ENCODE results near the gene PRKAG2. TPM values are rescaled to one million over a fixed set of nuclear protein-coding genes. Genes with fewer than 3 reads are reported as not detected.

Gene PRKAG2
- total and polyA plus RNA-seq, 2 of the 13 experiments (the other 11 are each of a cell fraction or from before 2014, with no cell fraction given) = 0.90 to 1.3 TPM

DNA sequence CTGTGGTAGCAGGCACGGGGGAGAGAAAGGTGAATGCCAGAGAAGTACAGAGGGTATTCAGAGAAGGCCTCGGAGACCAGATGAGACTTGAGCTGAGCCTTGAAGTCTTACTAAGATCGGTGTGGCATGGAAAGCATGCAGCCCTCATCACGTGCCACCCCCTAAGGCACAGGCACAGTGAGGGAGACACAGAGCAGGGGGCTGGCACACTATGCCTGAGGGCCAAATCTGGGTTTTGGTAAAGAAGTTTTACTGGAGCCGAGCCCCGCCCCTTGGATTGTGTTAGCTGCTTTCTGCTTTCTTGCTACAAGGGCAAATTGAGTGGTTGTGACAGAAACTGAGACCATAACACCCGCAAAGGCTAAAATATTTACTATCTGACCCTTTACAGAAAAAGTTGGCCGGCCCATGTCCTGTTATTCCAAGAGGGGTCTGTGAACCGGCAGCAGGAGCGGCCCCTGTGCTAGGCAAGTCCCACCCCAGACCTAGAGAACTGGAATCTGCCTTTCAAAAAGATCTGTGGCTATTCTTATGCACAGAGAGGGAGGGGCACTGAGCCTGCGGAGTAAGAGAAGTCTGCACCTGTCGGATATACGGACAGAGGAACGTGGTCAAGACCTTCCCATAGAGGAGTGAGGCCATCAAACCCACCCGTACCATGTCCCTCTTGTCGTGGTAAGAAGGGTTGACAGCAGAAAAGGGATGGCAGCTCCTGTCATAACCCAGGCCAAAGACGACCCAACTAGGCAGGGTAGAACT is 247.9 kb downstream of the PRKAG2 start:
- Histone ChIP-seq H3K4me3 (replicated peaks in 1 of 3; ENCODE audit: insufficient read depth in 1 of 3, low read depth in 2 of 3, low read length in 3 of 3) (no peak overlapping the region), H4K20me1 (ENCODE audit: insufficient read depth, low read length) (peaks cover 4% of the 10 kb centered on the region; the same call in 1 of the 2 replicates), H2AFZ (ENCODE audit: low read length) (no peak overlapping the region), H3K36me3 (replicated peaks in 1 of 2; ENCODE audit: control insufficient read depth in 1 of 2, insufficient read depth in 2 of 2, low read length in 2 of 2) (no peaks in the 10 kb centered on the region), H3K27me3 (ENCODE audit: control insufficient read depth in 1 of 2, insufficient read depth in 2 of 2, low read length in 2 of 2) (peaks cover 0 to 23% of the 10 kb centered on the region in 2 experiments; a peak in 2 of 5 replicates), H3K79me2 (ENCODE audit: insufficient read depth, low read length) (no peaks in the 10 kb centered on the region), H3K27ac (ENCODE audit: extremely low read length, insufficient read depth, low read length) (no peak overlapping the region), H3K9me3 (ENCODE audit: low read length) (peaks cover 8% of the 10 kb centered on the region), H3K4me2 (ENCODE audit: low read depth, low read length) (no peak overlapping the region), H3K9ac (ENCODE audit: insufficient read depth, low read depth, low read length) (no peak overlapping the region), H3K4me1 (ENCODE audit: insufficient read depth, low read length) (peaks cover 12% of the 10 kb centered on the region)
- POLR2A ChIA-PET = no interaction called here
- intact Hi-C loops (cut with micrococcal nuclease; ENCODE audit: unreplicated experiment) = no loop called here
- in situ Hi-C loops (cut with HindIII; ENCODE audit: extremely low pct_ligation_motif_present, low pct_unique_long_range_greater_than_20kb) = loop anchor here (5.0 kb wide), 2 partner anchors 78 to 128 kb away; no protein-coding TSS in a partner anchor
- FAIRE-seq = no peak
- DNase-seq (ENCODE audit: low spot score) = no peak
- ATAC-seq = no peak
- CTCF ChIA-PET (ENCODE audit: low intra/inter-chr PET ratio, low total read pairs) = no interaction called here
- WGBS (ENCODE audit: low lambda C conversion rate) = 70% methylated on average over 16 of the region's 17 CpGs
- no TSS peak for BruUV-seq (replicated peaks)
- no peak for TF ChIP-seq NAIF1 (CRISPR knock-in tag; IDR thresholded peaks at IDR 0.05; ENCODE audit: borderline replicate concordance)
- no peak for TF ChIP-seq SPEN (CRISPR knock-in tag; IDR thresholded peaks at IDR 0.05; ENCODE audit: low read depth)
- no peak for TF ChIP-seq MLXIP (CRISPR knock-in tag; IDR thresholded peaks at IDR 0.05; ENCODE audit: borderline replicate concordance)
- TF ChIP-seq SP140L (CRISPR knock-in tag; IDR thresholded peaks at IDR 0.05; ENCODE audit: borderline replicate concordance) = no peak
- TF ChIP-seq MNT (IDR thresholded peaks at IDR 0.05) = no peak
- TF ChIP-seq MEIS2 (CRISPR knock-in tag; IDR thresholded peaks at IDR 0.05) = no peak
- TF ChIP-seq GPN1 (CRISPR knock-in tag; IDR thresholded peaks at IDR 0.05; ENCODE audit: borderline replicate concordance) = no peak
